ENCODE results near the gene CALCB. TPM values are rescaled to one million over a fixed set of nuclear protein-coding genes. Genes with fewer than 3 reads are reported as not detected.

The CALCB gene
- total RNA-seq, 2 donors from 2014 or later: 0.39 to 0.62 TPM

GRCh38 chr11:15095736-15096228 lies 22.4 kb downstream of the CALCB start:
- no peaks in the 10 kb centered on the region for H3K9me3 ChIP-seq (ENCODE audit: control insufficient read depth, low read length, poor library complexity, severe bottlenecking)
- Mint-ChIP-seq H3K4me1 (peaks cover 2% of the 10 kb centered on the region), H3K27me3 (peaks cover 61% of the 10 kb centered on the region), H3K36me3 (ENCODE audit: low read depth) (no peaks in the 10 kb centered on the region), H3K4me3 (no peak overlapping the region), H3K27ac (no peak overlapping the region)
- DNase-seq (no peak), ATAC-seq (no peak)

DNA sequence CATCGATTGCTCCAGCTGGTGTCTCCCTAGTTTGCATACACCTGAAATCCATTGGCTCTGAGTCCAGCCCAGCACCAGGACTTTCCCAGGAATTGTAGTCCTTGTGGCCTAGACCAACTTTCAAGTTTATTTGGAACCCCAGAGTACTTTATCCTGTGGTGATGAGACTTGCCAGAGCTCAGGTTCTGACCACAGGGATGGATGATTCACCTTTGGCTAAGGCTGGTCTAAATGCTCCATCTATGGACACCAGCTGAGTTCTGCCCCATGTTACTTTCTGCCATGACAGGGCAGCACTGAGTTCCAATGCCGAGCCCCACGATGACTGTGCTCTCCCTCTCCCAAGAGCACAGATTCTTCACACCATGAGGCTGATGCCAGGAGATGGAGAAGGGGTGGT lies 24.0 kb downstream of the CALCB start:
- Mint-ChIP-seq H3K4me1 (peaks cover 2% of the 10 kb centered on the region), H3K27me3 (peaks cover 57% of the 10 kb centered on the region), H3K4me3 (no peak overlapping the region), H3K36me3 (ENCODE audit: low read depth) (no peaks in the 10 kb centered on the region), H3K27ac (no peak overlapping the region)
- H3K9me3 ChIP-seq (ENCODE audit: control insufficient read depth, low read length, poor library complexity, severe bottlenecking): no peaks in the 10 kb centered on the region
- ATAC-seq: no peak
- DNase-seq: no peak

DNA sequence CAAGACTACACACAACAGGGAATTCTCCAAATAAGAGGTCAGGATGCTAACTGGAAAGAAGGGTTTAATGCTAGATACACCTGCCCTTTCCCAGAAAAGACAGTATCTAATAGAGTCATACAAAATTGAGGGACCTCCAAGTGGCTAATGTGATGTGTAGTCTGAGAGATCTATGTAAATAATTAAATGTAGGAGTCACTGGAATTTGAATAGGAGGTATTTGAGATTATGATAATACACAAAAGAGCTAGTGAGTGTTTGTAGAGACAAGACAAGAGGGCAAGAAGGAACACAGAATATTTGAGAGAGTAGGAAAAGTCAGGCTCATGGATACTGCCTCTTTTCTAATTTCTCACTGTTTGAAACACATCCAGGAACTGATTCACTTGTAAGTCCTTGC lies 25.9 kb downstream of the CALCB start:
- Mint-ChIP-seq H3K27me3 (peaks cover 53% of the 10 kb centered on the region), H3K36me3 (ENCODE audit: low read depth) (no peaks in the 10 kb centered on the region)
- ATAC-seq: no peak

GRCh38 chr11:15101072-15101709 lies 27.8 kb downstream of the CALCB start:
- no peak overlapping the region for H3K4me3 Mint-ChIP-seq
- peaks cover 2% of the 10 kb centered on the region for H3K9me3 ChIP-seq (ENCODE audit: control insufficient read depth, low read length, poor library complexity, severe bottlenecking)
- DNase-seq (peak in 2 of 3 donors; percentile 11 to 27), ATAC-seq (peak; percentile 73)
- peaks cover 2% of the 10 kb centered on the region for H3K4me1 Mint-ChIP-seq
- H3K36me3 Mint-ChIP-seq (ENCODE audit: low read depth): no peaks in the 10 kb centered on the region
- H3K27me3 Mint-ChIP-seq: peaks cover 40% of the 10 kb centered on the region
- H3K27ac Mint-ChIP-seq: no peak overlapping the region

More for the DNA sequence above, 25.9 kb downstream of the CALCB start:
- DNase-seq: no peak
- peaks cover 2% of the 10 kb centered on the region for H3K4me1 Mint-ChIP-seq
- H3K9me3 ChIP-seq (ENCODE audit: control insufficient read depth, low read length, poor library complexity, severe bottlenecking): peaks cover 2% of the 10 kb centered on the region
- H3K4me3 Mint-ChIP-seq: no peak overlapping the region
- H3K27ac Mint-ChIP-seq: no peak overlapping the region

DNA sequence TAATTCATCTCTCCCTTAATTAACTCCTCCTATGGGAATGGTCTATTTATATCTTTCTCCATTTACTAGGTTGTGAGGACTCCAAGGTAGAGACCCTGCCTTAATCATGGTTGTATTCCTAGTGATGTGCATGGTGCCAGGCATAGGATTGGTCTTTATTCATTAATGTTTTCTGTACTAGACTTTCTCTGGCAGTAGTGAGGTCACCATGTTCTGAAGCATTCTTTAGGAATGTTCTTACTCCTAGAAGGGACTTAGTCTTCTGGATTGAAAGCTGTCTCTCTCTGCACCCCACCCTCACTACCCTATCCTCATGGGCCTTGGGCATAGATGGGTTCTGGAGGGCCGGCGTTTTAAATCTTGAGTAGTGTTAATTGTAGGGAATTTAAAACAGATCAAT lies 30.8 kb downstream of the CALCB start:
- DNase-seq (no peak), ATAC-seq (no peak)
- H3K9me3 ChIP-seq (ENCODE audit: control insufficient read depth, low read length, poor library complexity, severe bottlenecking): peaks cover 2% of the 10 kb centered on the region
- no peak overlapping the region for H3K4me3 Mint-ChIP-seq
- H3K4me1 Mint-ChIP-seq: peaks cover 5% of the 10 kb centered on the region
- no peak overlapping the region for H3K27ac Mint-ChIP-seq
- peaks cover 21% of the 10 kb centered on the region for H3K27me3 Mint-ChIP-seq
- no peaks in the 10 kb centered on the region for H3K36me3 Mint-ChIP-seq (ENCODE audit: low read depth)

GRCh38 chr11:15106201-15106965 lies 33.0 kb downstream of the CALCB start:
- Mint-ChIP-seq H3K27ac (no peak overlapping the region), H3K36me3 (ENCODE audit: low read depth) (no peaks in the 10 kb centered on the region), H3K4me1 (peaks cover 3% of the 10 kb centered on the region), H3K4me3 (no peak overlapping the region), H3K27me3 (peaks cover 7% of the 10 kb centered on the region)
- ATAC-seq: no peak
- H3K9me3 ChIP-seq (ENCODE audit: control insufficient read depth, low read length, poor library complexity, severe bottlenecking): peaks cover 2% of the 10 kb centered on the region
- DNase-seq: no peak

GRCh38 chr11:15107730-15108515 lies 34.5 kb downstream of the CALCB start:
- no peaks in the 10 kb centered on the region for H3K36me3 Mint-ChIP-seq (ENCODE audit: low read depth)
- H3K4me3 Mint-ChIP-seq: no peak overlapping the region
- ATAC-seq (no peak), DNase-seq (no peak)
- peaks cover 15% of the 10 kb centered on the region for H3K27me3 Mint-ChIP-seq
- no peak overlapping the region for H3K27ac Mint-ChIP-seq
- H3K9me3 ChIP-seq (ENCODE audit: control insufficient read depth, low read length, poor library complexity, severe bottlenecking): peaks cover 2% of the 10 kb centered on the region
- H3K4me1 Mint-ChIP-seq: peaks cover 4% of the 10 kb centered on the region

DNA sequence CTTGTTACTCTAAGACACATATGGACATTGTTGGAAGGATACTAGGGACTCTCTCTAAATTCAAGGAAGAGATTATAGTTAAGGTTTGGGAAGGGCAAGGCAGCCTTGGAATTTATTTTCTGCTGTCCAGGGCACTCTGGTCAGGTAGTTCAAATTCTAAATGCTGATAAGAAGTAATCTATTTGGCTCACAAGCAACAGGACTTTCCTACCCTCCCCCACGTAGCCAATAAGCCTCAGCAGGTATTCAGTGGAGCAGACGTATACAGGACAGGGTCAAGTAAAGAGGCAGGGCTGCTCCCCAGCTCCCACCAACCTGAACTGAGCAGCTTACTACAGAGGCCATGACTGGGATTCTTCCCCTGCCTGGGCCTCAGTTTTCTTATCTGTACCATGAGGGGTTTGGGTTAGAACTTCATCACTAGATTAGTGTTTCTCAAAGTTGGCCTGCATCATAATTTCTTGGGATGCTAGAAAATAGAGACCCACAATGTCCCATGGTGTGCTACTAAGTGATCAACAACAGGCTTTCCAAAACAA lies 35.3 kb downstream of the CALCB start:
- Mint-ChIP-seq H3K27ac (no peak overlapping the region), H3K4me3 (no peak overlapping the region), H3K27me3 (peaks cover 22% of the 10 kb centered on the region), H3K36me3 (ENCODE audit: low read depth) (peaks cover 2% of the 10 kb centered on the region), H3K4me1 (peaks cover 8% of the 10 kb centered on the region)
- no peak for DNase-seq
- ATAC-seq: no peak
- H3K9me3 ChIP-seq (ENCODE audit: control insufficient read depth, low read length, poor library complexity, severe bottlenecking): peaks cover 2% of the 10 kb centered on the region

GRCh38 chr11:15109602-15110001 lies 36.2 kb downstream of the CALCB start:
- peaks cover 27% of the 10 kb centered on the region for H3K27me3 Mint-ChIP-seq
- no peak overlapping the region for H3K4me3 Mint-ChIP-seq
- H3K36me3 Mint-ChIP-seq (ENCODE audit: low read depth): peaks cover 4% of the 10 kb centered on the region
- H3K9me3 ChIP-seq (ENCODE audit: control insufficient read depth, low read length, poor library complexity, severe bottlenecking): no peaks in the 10 kb centered on the region
- ATAC-seq (no peak), DNase-seq (no peak)
- H3K4me1 Mint-ChIP-seq: peaks cover 11% of the 10 kb centered on the region
- no peak overlapping the region for H3K27ac Mint-ChIP-seq

DNA sequence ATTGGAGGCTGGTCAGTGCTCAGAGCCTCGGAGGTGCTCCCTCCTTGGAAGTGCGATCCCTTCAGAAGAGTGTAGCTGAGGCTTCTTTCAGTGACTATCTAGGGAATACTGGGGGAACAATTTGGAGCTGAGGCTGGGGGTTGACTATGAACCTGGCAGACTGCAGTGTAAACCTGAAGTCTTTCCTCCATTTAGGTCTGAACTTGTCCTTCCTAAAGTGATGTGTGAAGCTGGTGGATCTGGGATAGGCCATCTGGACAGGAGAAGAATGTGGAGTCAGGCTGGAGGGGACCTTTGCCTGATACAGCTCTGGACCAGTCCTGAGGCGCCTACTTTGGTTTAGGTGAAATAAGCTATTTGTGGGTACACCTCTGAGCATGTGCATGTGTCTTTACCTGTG lies 37.8 kb downstream of the CALCB start:
- no peak overlapping the region for H3K27ac Mint-ChIP-seq

GRCh38 chr11:15112131-15112541 lies 38.7 kb downstream of the CALCB start:
- H3K27me3 Mint-ChIP-seq: peaks cover 42% of the 10 kb centered on the region
- DNase-seq: no peak
- no peak overlapping the region for H3K4me3 Mint-ChIP-seq
- no peak overlapping the region for H3K27ac Mint-ChIP-seq
- H3K9me3 ChIP-seq (ENCODE audit: control insufficient read depth, low read length, poor library complexity, severe bottlenecking): no peaks in the 10 kb centered on the region
- H3K4me1 Mint-ChIP-seq: peaks cover 8% of the 10 kb centered on the region
- ATAC-seq: no peak
- peaks cover 10% of the 10 kb centered on the region for H3K36me3 Mint-ChIP-seq (ENCODE audit: low read depth)

More for the DNA sequence above, 37.8 kb downstream of the CALCB start:
- no peak for ATAC-seq
- H3K9me3 ChIP-seq (ENCODE audit: control insufficient read depth, low read length, poor library complexity, severe bottlenecking): no peaks in the 10 kb centered on the region
- Mint-ChIP-seq H3K4me1 (peaks cover 11% of the 10 kb centered on the region), H3K4me3 (no peak overlapping the region), H3K27me3 (peaks cover 37% of the 10 kb centered on the region), H3K36me3 (ENCODE audit: low read depth) (peaks cover 6% of the 10 kb centered on the region)
- DNase-seq: no peak

GRCh38 chr11:15113381-15113780 lies 40.0 kb downstream of the CALCB start:
- DNase-seq (no peak), ATAC-seq (peak; percentile 72)
- H3K4me3 Mint-ChIP-seq: peak overlapping the region; percentile 77
- H3K36me3 Mint-ChIP-seq (ENCODE audit: low read depth): peaks cover 10% of the 10 kb centered on the region
- no peak overlapping the region for H3K27ac Mint-ChIP-seq
- H3K4me1 Mint-ChIP-seq: peaks cover 8% of the 10 kb centered on the region
- H3K9me3 ChIP-seq (ENCODE audit: control insufficient read depth, low read length, poor library complexity, severe bottlenecking): no peaks in the 10 kb centered on the region
- H3K27me3 Mint-ChIP-seq: peaks cover 42% of the 10 kb centered on the region
